ENCODE results near the gene MAG. TPM values are rescaled to one million over a fixed set of nuclear protein-coding genes. Genes with fewer than 3 reads are reported as not detected.

MAG gene
- total and polyA plus RNA-seq, 2 of the 13 experiments (the other 11 are each of a cell fraction or from before 2014, with no cell fraction given): 0.20 to 1.3 TPM

- TF ChIP-seq ZNF12 (CRISPR knock-in tag; IDR thresholded peaks at IDR 0.05): no peak
- peak; percentile 64; the same call in 1 of the 2 replicates for TF ChIP-seq HOXA3 (CRISPR knock-in tag; IDR thresholded peaks at IDR 0.05)
- no peak for TF ChIP-seq ZMYM4 (CRISPR knock-in tag; IDR thresholded peaks at IDR 0.05)
- TF ChIP-seq SMAD3 (CRISPR knock-in tag; IDR thresholded peaks at IDR 0.05): no peak
- TF ChIP-seq SALL1 (CRISPR knock-in tag; IDR thresholded peaks at IDR 0.05): peak; percentile 28; the same call in 1 of the 2 replicates
- no peak for TF ChIP-seq FIP1L1 (IDR thresholded peaks at IDR 0.05; ENCODE audit: borderline replicate concordance, insufficient read depth, low read depth, low read length)
- TF ChIP-seq ZNF407 (CRISPR knock-in tag; IDR thresholded peaks at IDR 0.05; ENCODE audit: not compliant biosample characterization): no peak
- TF ChIP-seq ETS1 (CRISPR knock-in tag; IDR thresholded peaks at IDR 0.05): no peak
- TF ChIP-seq HCFC1 (IDR thresholded peaks at IDR 0.05; ENCODE audit: low read depth, low read length): no peak
- no peak for TF ChIP-seq RFXANK (CRISPR knock-in tag; IDR thresholded peaks at IDR 0.05)
- no peak for TF ChIP-seq ZNF510 (CRISPR knock-in tag; IDR thresholded peaks at IDR 0.05; ENCODE audit: low read depth)
- TF ChIP-seq ZNF619 (CRISPR knock-in tag; IDR thresholded peaks at IDR 0.05): no peak
These were observed 54.5 kb downstream of the MAG start (continued) for GRCh38 chr19:35346193-35347052.
